SK-MEL-5 (cell line): ENCODE measurements around the gene TUB. TPM values are rescaled to one million over a fixed set of nuclear protein-coding genes. Genes with fewer than 3 reads are reported as not detected.
A peak's percentile ranks its signal among the peaks of the same experiment; 100 is the strongest.

Experiments used
- DNase-seq: peaks from one replicate; pipeline ENCODE4 v3.0.0-alpha.2; 2016; ENCODE audit warnings: low read depth, low spot score
- in situ Hi-C: cut with HindIII; loops from 2 replicates; pipeline ENCODE4 v1.10.0; 2016; ENCODE audit warnings: low sequenced_read_pairs, high pct_unique_total_duplicates, low pct_unique_long_range_greater_than_20kb
- total RNA-seq: library from RNA; depleted of rRNA; stranded (reverse); fragments of >200 nt; shearing (Covaris generic); gene quantifications from 2 replicates; pipeline ENCODE4 v1.2.3, GENCODE V29; 2014

The TUB gene
- total RNA-seq, 1 experiment from 2014 or later: 10.4 TPM

DNA sequence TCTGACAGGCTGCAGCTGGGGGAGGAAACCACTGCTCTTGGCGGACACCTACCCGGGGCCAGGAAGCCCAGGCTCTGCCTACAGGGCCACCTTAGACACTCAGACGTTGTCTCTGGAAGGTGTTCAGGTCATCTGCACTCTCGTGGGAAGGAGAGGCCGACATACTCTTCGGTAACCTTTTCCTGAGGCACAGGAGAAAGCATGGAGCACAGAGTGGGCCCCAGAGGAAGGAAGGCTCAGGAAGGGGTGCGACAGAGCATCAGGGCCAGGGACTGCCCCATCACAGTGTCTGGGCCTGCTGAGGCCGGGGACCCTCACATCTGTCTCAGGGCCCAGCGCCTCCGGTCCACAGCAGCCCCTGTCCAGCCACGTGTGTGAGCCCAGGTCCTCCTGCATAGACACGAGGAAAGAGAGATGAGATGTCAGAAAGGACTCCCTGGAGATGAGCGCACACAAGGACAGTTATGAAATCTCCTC lies 18.2 kb upstream of the TUB start:
- DNase-seq: no peak

DNA sequence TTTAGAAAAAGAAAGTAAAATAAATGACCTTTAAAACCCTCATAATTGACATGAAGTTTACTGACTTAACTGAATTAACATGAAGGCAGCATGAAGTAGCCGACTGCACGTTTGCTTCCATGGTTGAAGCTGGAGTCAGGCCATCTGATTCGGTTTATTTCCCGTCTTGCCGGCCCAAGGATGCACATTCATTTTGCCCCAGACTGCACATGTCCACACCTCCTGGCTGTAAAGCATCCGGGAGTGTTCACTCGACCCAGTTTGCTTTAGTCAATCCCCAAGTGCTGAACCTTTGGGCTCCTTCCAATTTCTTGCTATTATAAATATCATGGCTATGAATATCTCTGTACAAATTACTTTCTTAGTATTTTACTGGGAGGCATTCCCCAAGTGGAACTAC lies 17.7 kb upstream of the TUB start:
- in situ Hi-C loops: no loop called here
- no peak for DNase-seq

More for the DNA sequence above, 18.2 kb upstream of the TUB start:
- in situ Hi-C loops: no loop called here

DNA sequence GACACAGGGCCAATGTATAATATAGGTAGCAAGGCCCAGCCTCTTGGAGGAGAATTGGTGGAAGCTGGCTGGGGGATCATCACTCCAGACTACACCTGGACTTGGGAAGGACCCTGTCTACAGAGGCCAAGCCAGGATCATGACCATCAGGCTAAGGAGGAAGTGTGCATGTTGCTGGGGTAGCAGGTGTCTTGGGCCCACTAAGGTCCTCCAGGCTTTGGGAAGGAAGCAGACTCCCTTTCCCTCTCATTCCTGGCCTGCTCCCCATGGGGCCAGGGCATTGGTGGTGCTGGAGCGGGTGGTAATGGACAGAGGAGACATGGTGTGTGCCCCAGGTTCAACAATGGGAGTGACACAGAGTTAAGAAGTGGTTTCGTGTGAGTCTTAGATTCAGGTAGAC lies 16.0 kb upstream of the TUB start:
- in situ Hi-C loops: no loop called here
- DNase-seq: no peak

DNA sequence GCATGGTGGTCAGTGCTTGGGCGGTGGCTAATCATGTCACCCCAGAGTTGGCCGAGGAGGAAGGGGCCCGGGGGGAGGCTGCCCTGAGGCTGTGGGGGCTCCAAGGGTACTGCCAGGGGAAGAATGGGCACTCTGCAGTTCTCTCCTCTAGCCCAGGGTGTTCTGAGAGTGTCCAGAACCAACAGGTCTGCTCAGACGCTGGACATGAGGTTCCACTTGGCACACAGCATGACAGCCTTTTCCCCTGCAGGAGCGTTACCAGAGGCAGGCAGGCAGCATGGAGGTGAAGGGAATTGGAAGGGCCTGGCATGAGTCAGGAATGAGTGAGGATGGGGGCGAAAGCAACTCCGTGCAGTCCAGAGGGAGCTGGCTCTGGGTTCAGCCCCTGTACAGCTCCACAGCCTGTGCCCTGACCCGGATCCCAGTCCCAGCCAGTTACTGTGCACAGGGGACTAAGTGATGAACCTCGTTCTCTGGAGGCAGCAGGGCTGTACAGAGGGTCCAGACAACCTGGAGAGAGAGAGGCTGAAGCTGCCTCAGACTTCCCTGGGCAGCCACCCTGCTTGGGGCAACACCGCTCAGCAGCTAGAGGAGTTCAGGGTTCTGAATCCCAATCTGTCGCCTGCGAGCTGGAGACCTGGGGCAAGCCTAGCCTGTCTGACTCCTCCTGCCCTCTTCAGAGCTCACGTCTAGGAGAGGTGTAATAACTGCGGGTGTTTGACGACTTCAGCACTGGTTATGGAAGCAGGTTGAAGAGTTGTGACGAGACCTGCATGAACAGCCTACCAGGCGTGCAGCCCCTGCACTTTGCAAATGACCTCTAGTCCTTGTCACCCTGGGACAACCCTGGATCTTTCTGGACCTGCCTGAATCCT lies 14.7 kb upstream of the TUB start:
- in situ Hi-C loops: no loop called here

DNA sequence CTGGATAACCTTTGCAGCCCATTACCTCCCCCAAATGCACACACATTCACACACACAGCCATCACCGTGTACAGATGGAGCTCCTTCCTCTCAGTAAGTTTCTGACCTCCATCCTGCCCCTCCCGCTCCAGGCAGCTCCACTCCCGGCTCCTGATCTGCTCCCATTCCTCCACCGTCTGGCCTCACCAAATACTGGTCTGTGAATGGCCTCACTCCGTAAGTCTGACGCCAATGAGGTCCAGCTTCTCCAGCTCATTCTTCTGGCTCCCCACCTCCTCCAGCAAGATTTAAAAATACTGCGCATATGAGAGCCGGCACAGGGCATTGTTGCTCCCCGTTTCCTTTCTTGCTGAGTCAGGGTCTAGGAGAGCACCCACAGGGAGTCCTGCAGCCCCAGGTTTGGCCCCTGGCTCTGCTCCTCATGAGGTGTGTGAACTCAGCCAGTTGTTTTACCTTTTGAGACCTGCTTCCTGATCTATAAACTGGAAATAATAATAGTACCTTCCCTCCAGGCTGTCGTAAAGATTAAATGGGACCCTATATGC lies 14.0 kb upstream of the TUB start:
- DNase-seq: no peak
- in situ Hi-C loops: no loop called here

More for the DNA sequence above, 14.7 kb upstream of the TUB start:
- DNase-seq: no peak

DNA sequence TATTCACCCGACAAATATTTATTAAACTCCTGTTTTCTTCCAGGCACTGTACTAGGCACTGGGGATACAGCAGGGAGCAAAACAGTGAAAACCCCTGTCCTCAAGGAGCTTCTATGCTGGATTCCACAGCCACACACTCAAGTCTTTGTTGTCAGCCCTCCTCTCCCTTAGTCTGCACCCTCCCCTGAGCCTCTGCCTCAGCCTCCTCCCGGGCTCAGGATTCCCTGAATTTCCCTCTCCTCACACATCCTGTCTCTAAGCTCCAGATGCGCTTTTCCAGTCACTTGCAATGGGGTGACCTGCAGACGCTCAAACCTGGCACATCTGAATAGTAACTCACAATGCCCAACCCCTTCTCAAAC lies 13.5 kb upstream of the TUB start:
- in situ Hi-C loops: no loop called here
- no peak for DNase-seq

DNA sequence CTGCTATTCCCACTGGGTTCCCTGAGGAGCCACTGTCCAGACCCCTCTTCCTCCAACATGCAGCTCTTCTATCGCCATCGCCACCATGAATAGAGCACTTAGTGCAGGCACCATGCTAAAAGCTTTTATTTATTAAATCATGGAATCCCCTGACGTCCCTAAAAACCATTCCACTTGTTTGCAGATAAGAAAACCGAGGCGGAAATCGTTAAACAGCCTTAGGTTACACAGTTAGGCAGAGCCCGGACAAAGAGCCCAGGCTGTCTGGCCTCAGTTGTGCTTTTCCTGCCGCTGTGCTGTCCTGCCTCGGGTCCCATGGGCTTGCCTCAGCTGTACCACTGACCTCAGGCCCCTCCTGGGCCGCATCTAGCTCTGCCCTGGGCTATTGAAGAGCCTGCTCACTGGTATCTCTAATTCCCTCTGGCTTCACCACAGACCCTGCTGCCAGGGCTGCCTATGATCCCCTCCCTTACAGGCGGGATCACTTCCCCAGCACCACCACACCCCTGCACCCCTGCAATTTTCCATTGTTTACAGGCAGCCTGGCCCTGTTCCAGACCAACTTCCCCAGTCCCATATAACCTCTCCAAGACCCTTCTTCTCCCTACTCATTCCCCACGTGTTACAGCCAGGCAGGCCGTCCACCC lies 13.0 kb upstream of the TUB start:
- in situ Hi-C loops: no loop called here
- no peak for DNase-seq

DNA sequence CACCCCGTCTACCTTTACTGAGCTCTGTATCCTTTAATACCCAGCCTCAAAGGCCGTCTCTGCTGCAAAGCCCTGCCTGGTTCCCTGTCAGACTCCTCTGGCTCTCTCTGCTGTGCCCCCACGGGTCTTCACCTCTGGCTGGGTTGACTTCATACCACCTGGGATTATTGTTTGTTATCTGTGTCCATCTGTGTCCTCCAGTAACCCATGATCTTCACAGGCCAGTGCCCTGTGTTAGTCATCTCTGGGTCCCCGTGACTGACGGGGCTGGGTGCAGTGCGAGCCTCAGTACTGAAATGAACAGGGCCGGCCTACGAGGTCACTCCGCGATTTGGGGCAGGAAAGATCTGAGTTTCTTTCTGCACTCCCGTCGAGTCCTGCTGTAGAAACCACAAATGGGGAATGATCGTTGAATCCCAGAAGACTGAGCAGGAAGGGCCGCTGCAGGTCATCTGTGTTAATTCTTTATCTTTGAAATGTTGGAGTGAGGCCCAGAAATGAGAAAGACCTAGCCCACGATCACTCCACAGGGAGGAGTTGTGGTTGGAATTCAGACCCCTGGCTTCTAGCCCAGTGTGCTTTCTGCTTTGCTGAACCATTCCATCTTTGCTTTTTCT lies 12.3 kb upstream of the TUB start:
- in situ Hi-C loops: no loop called here
- DNase-seq: peak; percentile 54

DNA sequence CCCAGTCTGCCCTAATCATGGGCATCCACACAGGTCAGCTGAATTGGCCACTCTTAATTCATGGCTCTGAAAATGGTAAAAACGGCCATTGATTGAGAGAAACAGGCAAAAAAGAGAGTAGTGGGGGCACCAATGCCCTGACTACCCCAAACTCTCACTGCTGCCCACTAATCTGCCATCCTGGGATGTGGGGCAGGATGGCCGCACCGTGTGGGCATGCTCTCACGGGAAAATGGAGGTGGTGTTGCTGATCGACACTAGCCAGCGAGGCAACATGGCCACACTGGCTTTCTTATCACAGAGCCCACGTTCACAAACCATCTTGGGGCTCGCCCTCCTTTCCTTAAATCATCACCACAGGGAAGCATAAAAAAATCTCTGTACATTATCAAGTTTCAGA lies 11.2 kb upstream of the TUB start:
- in situ Hi-C loops: no loop called here
- no peak for DNase-seq

DNA sequence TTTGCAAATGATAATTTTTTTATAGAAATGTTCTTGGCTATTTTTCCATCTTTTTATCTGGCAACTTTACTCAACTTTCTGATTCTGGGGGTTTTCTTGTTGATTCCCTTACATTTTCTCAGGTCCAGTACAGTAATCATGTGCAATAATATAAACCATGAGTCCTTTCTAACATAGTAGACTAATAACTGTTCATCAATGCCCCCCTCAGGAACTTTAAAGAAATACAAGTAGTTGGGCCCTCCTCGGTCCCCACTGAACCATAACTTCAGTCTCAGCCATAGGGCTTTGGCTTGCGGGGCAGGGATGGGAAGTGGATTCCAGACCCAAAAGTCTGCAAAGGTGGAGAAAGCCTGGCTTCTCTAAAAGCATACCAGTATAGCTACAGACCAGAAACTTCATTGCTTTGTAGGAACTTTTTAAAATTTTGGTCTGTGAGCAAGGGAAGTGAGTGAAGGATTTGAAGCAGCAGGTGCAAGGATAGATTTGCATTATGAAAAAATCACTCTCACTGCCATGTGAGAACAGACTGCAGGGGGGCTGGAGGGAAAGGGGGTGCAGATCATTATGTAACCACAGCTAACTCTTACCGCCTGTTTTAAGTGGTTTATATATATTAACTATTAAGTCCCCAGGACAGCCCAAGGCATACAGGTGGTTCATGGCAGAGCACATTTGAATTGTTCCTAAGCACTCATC lies 10.4 kb upstream of the TUB start:
- peak; percentile 69 for DNase-seq
- in situ Hi-C loops: no loop called here

DNA sequence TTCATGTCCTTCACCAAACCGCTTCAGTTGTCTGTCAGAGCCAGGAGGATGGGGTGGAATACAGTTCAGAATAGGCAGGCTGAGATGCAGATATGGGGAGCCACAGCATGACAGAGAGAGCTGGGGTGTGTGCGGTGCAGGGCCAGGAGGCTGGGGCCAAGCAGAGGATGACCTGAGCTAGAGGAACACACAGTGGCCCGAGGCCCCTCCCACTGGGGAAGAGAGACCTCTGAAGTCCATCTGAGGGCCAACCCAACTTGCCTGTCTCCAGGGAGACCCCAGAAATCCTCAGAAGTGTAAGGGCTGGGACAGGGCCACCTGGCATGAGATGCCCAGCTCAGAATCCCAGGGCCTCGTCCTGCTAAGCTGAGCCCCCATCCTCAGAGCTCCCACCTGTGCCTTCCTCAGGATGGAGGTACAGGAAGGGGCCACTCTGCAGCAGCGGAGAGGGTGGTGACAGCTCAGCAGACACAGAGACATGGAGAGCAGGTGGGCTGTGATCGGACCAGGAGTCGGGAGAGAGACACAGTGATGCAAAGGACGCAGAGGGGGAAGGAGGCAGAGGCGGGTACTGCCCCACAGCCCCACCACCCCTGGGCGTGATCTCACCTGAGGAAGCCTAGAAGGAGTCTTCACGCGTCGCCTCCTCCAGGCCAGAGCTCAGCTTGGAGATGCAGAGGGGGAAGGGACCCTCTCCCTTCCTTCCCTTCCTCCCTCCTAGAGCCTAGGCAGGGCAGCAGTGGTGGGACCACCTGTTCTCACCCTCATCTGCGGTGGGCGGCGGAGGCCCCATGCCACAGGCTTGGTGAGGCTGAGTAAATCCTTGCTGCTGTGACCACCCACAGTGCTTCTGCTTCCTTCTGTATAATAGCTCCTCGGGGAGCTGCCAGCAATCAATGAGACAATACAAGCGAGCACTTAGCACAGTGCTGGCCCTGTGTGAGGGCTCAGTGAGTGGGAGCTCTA lies 9.1 kb upstream of the TUB start:
- in situ Hi-C loops: no loop called here
- no peak for DNase-seq

DNA sequence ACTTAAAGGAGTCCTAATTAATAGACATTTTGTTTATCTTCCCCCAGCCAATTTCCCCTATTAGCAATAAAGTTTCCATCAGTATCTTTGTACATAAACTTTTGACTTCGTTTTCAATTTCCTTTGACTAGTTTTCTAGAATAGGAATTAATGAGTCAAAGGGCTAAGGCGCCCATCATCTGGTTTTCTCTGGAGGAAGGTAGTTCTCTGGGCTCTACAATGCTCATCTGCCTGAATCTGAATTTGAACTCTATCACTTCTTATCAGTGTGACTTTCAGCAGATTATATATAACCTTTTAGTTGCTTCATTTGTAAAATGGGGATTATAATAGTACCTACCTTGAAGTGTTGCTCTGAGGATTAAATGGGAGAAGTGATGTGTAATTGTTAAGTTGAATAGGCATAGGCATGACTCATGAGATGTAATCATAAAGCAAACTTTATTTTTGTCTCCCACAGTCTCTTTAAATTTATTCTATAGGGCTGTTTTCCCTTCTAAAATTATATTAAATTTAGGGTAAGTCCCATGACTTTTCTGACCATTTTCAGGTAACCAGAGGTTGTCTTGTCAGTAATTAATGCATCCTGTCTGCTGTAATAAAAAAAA lies 5.8 kb upstream of the TUB start:
- DNase-seq: no peak
- in situ Hi-C loops: no loop called here

DNA sequence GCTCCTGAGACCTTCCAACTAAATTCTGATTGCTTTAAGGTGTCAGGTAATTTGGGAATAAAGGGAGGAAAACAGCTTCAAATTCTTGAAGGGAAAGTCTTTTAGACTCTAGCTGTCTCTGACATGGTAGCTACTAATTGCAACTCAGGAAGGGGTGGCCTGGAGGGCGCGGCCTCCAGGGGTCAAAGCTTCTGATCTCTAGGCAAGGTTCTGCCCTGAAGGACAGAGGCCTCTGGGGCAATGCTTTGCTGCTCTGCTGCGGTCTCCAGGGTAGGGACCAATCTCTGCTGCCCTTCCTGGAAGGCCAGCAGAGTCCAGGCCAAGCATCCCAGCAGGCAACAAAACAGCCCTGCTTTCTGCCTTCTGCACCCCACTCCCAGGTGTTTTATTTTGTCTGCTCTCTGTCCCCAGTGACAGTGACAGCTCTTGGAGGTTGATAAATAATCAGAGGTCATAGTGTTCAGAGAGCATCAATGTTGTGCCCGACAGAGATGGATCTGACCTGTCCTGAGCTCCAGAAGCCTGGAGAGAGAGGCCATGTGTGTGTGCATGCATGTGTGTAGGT lies 1.8 kb upstream of the TUB start:
- in situ Hi-C loops: no loop called here
- no peak for DNase-seq

DNA sequence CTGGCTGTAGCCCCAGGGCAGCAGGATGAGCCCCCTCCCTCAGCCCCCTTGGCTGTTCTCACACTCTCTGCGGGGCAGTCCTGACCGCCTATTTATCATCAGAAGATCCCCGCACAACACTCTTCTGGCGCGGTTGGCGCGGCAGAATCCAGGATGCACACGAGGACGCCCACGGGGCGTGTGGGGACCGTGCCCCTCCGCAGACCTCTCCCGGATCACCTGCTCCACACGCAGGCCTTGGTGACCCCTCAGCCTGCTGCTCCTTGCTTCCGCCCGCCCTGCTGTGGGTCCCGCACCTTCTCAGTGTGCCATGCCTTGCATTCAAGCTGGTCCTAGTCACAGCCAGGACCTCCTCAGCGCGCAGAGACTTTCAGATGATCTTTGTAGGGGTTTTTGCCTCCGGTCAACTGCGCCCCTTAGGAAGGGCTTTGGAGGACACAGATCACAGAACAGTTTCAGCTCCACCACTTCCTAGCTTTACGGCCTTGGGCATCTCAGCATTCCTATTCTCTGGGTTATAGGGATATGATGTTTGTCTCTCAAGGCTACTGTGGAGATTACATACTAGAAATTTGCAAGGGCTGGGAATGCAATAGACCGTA lies 841 bp upstream of the TUB start:
- no peak for DNase-seq
- in situ Hi-C loops: no loop called here

DNA sequence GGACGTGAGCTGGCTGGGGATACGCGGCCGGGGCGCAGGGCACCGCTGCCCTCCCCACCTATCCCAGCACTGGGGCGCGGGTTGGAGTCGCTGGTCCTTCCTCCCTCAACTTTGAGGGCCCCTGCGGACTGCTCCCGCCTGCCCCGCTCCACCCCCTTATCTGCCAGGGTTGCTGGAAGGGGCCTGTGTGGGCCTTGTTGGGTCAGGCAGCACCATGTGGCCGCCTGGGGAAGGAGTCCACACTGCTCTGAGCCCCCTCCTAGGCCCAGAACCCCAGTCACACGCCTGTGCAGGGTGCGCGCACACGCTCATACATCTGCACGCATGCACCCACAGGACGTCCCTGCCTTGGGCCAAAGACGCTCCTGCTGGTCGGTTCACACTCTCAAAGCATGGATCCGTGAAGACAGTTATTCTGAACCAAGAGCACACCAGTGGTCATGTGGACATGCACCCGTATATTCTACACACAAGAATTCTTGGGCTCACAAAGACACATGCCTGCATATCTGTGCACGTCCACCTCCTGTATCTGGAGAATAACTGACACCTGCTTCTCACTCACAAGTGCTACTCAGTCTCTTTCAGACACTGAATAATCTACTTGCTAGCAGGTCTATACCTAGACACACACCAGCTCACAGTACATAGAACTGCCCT lies 710 bp downstream of the TUB start:
- DNase-seq: peak; percentile 8
- in situ Hi-C loops: no loop called here
